GM12878 (cell line): ENCODE results near the gene PAFAH2. TPM values are rescaled to one million over a fixed set of nuclear protein-coding genes. Genes with fewer than 3 reads are reported as not detected.

ENCODE experiments used
- ATAC-seq: fragments of 200-7000 bp; cut with Tn5 transposase; 3 replicates; pipeline ENCODE4 v1.9.1; 2020; ENCODE audit warnings: mild to moderate bottlenecking, moderate library complexity
- BruUV-seq: library from RNA; stranded (reverse); fragments of 400-500 nt; replicated peaks from 2 replicates; lab custom pipeline; 2021; lab: Mats Ljungman, UMichigan
- CTCF ChIA-PET: fragments of 300-600 bp; sonication (Branson Sonifier 250); formaldehyde crosslinking; extraction: SDS; loops from one replicate; lab custom pipeline; 2021; ENCODE audit warnings: inconsistent platforms; lab: Yijun Ruan, JAX
- POLR2A ChIA-PET: fragments of 350-600 bp; formaldehyde crosslinking; extraction: SDS; loops from one replicate; lab custom pipeline; 2021; ENCODE audit warnings: inconsistent platforms; lab: Charles Lee
- RAD21 ChIA-PET: fragments of 300-600 bp; sonication (Branson Sonifier 250); formaldehyde crosslinking; loops from one replicate; lab custom pipeline; 2023; ENCODE audit warnings: antibody characterized with exemption; ENCODE audit not compliant: unreplicated experiment; lab: Charles Lee
- SMC1A ChIA-PET: fragments of 300-600 bp; sonication (Branson Sonifier 250); formaldehyde crosslinking; loops from one replicate; lab custom pipeline; 2023; ENCODE audit not compliant: unreplicated experiment, uncharacterized antibody; lab: Charles Lee
- DNase-seq: peaks from one replicate; pipeline ENCODE4 v3.0.0-alpha.2; 2011; ENCODE audit warnings: low read depth, low spot score
- FAIRE-seq: peaks from 3 replicates; lab custom pipeline; 2011; peaks lifted over from hg19 to GRCh38; lab: Jason Lieb, UNC
- H2AFZ ChIP-seq: 2 replicates; pipeline ENCODE4 v1.6.0; 2011; ENCODE audit warnings: low read depth, low read length, control low read depth; ENCODE audit not compliant: control insufficient read depth
- H3K27ac ChIP-seq: 2 replicates; pipeline ENCODE4 v1.5.1; 2011; ENCODE audit warnings: control low read depth; ENCODE audit not compliant: control insufficient read depth, insufficient read depth
- H3K27me3 ChIP-seq, 2 experiments: replicated peaks in 1 of 2; 2 replicates each; pipeline versions ENCODE4 v1.6.0 to v1.6.1; 2011; ENCODE audit warnings: low read length in 1 of 2; ENCODE audit not compliant: control insufficient read depth in 2 of 2, insufficient read depth in 2 of 2
- H3K36me3 ChIP-seq, 2 experiments: 2 replicates each; pipeline ENCODE4 v1.5.1; 2011; ENCODE audit warnings: low read length in 1 of 2; ENCODE audit not compliant: control insufficient read depth in 2 of 2, insufficient read depth in 2 of 2
- H3K4me1 ChIP-seq: 2 replicates; pipeline ENCODE4 v1.6.1; 2011; ENCODE audit warnings: mild to moderate bottlenecking, low read length, moderate library complexity, mixed read lengths; ENCODE audit not compliant: control insufficient read depth, insufficient read depth
- H3K4me2 ChIP-seq: 2 replicates; pipeline ENCODE4 v1.6.0; 2011; ENCODE audit warnings: control low read depth; ENCODE audit not compliant: control insufficient read depth, insufficient read depth
- H3K4me3 ChIP-seq: fragments of 200-600 bp; sonication (generic); 2 replicates; pipeline ENCODE4 v1.5.1; 2016
- H3K79me2 ChIP-seq: 2 replicates; pipeline ENCODE4 v1.6.0; 2011; ENCODE audit warnings: low read length; ENCODE audit not compliant: control insufficient read depth, insufficient read depth
- H3K9ac ChIP-seq: 2 replicates; pipeline ENCODE4 v1.8.0; 2011; ENCODE audit warnings: low read length, control low read depth, mixed read lengths; ENCODE audit not compliant: control insufficient read depth, insufficient read depth
- H3K9me3 ChIP-seq: replicated peaks from 3 replicates; pipeline ENCODE4 v1.5.1; 2011; ENCODE audit warnings: mild to moderate bottlenecking, low read length; ENCODE audit not compliant: control insufficient read depth, insufficient read depth
- H4K20me1 ChIP-seq: 2 replicates; pipeline ENCODE4 v1.6.0; 2011; ENCODE audit not compliant: control insufficient read depth, insufficient read depth
- ESRRA ChIP-seq: IDR thresholded peaks from 2 replicates; pipeline ENCODE4 v1.6.1; 2012; ENCODE audit warnings: mild to moderate bottlenecking, low read length, improper control_type of control experiment
- RUNX3 ChIP-seq: IDR thresholded peaks from 2 replicates; pipeline ENCODE4 v1.6.1; 2012; ENCODE audit warnings: low read length, inconsistent platforms
- SUZ12 ChIP-seq: fragments of 200-600 bp; sonication (generic); IDR thresholded peaks from one replicate; pipeline ENCODE4 v1.6.1; 2018; ENCODE audit warnings: antibody characterized with exemption, mild to moderate bottlenecking; ENCODE audit not compliant: unreplicated experiment
- TCF3 ChIP-seq: IDR thresholded peaks from 2 replicates; pipeline ENCODE4 v1.6.1; 2012; ENCODE audit warnings: low read depth, mild to moderate bottlenecking, low read length, borderline replicate concordance; ENCODE audit not compliant: insufficient read depth
- ZNF384 ChIP-seq: IDR thresholded peaks from 2 replicates; pipeline ENCODE4 v1.6.1; 2012; ENCODE audit warnings: low read depth, mild to moderate bottlenecking, low read length, improper control_type of control experiment, borderline replicate concordance
- WGBS: methylation state at CpG from one replicate; pipeline ENCODE4 v1.1.6; 2016; ENCODE audit warnings: low lambda C conversion rate; ENCODE audit not compliant: insufficient replicate concordance, insufficient coverage; ENCODE audit errors: missing lambda C conversion rate; 5-methylcytosine and 5-hydroxymethylcytosine counted together
- in situ Hi-C: fragments of 300-500 bp; cut with MboI; formaldehyde crosslinking; loops from 9 replicates; pipeline ENCODE4 v1.14.3; 2018; ENCODE audit warnings: mixed read lengths
- intact Hi-C: fragments of 100-400 bp; cut with micrococcal nuclease; formaldehyde crosslinking; loops from one replicate; pipeline ENCODE4 v1.14.2; 2022; ENCODE audit not compliant: unreplicated experiment
- polyA plus RNA-seq, 11 experiments: library from polyadenylated mRNA; depleted of rRNA in 4 of 11; unstranded in 6 of 11; stranded (reverse) in 5 of 11; fragments of >200 nt; fragmentation: Nextera tagmentation in 4 of 11; fragmentation: Illumina TruSeq in 1 of 11; extraction: Ambion mirVana in 4 of 11; extraction: Trizol in 1 of 11; gene quantifications; 1 replicate in 1 of 11; 2 replicates in 10 of 11; pipeline versions ENCODE4 v1.2.1 to v1.2.3, GENCODE V29; 2011 to 2016; ENCODE audit warnings: inconsistent platforms in 2 of 11, missing spikeins in 2 of 11, low read depth in 1 of 11
- total RNA-seq, 4 experiments: library from RNA; depleted of rRNA in 3 of 4; stranded (reverse); fragments of >200 nt in 3 of 4; fragmentation: Illumina TruSeq in 1 of 4; extraction: Trizol in 1 of 4; gene quantifications; 2 replicates each; pipeline versions ENCODE4 v1.2.1 to v1.2.3, GENCODE V29; 2013 to 2021

The PAFAH2 gene
- total and polyA plus RNA-seq, 10 of the 15 experiments (the other 5 are each of a cell fraction or from before 2014, with no cell fraction given), result 3.0 to 9.5 (median 6.5) TPM

- intact Hi-C loops, result no loop called here
- FAIRE-seq (peak; percentile 31), DNase-seq (no peak)
- ChIA-PET CTCF (interaction anchor here (0.6 to 1.5 kb wide), 5 partner anchors 10 to 76 kb away, joined by 3 to 5 read pairs (median 3); no protein-coding TSS in a partner anchor), SMC1A (interaction anchor here (0.9 to 1.6 kb wide), 6 partner anchors 17 to 75 kb away, joined by 3 to 6 read pairs (median 3); partner anchors contain the start of gene PAFAH2)
- WGBS, result 83% methylated on average over 6 of the region's 8 CpGs
- BruUV-seq, result no TSS peak
- in situ Hi-C loops, result no loop called here
- peaks cover 0 to 14% of the 10 kb centered on the region in 2 experiments; a peak in 1 of 4 replicates for H3K36me3 ChIP-seq
- H3K4me2 ChIP-seq, result peak overlapping the region; percentile 44
- peak overlapping the region; percentile 25 for H2AFZ ChIP-seq
- TF ChIP-seq ZNF384 (peak; percentile 66; the same call in 1 of the 2 replicates), ESRRA (no peak), RUNX3 (peak; percentile 84), TCF3 (0 out of 2 replicates have a peak, but pooled peaks have one; percentile 30), SUZ12 (no peak)
- TF ChIP-seq, all 136 proteins: peak for 3
- no peaks in the 10 kb centered on the region for H3K27me3 ChIP-seq
- H3K9ac ChIP-seq, result no peak overlapping the region
- no peaks in the 10 kb centered on the region for H3K79me2 ChIP-seq
- ChIA-PET RAD21 (interaction anchor here (0.8 kb wide), 1 partner anchor 76 kb away, joined by 3 read pairs; no protein-coding TSS in a partner anchor), POLR2A (interaction anchor here (0.6 kb wide), 2 partner anchors 13 to 205 kb away, joined by 3 to 4 read pairs; no protein-coding TSS in a partner anchor)
- ATAC-seq, result no peak; the same call in 1 of the 3 replicates
- no peaks in the 10 kb centered on the region for H4K20me1 ChIP-seq
- H3K4me1 ChIP-seq, result peaks cover 10% of the 10 kb centered on the region
- no peaks in the 10 kb centered on the region for H3K9me3 ChIP-seq
- no peak overlapping the region for H3K4me3 ChIP-seq
- peak overlapping the region; percentile 46; the same call in 1 of the 2 replicates for H3K27ac ChIP-seq
Observed at GRCh38 chr1:25971066-25971810, 26.6 kb downstream of the PAFAH2 start.
